OCI-LY3 (cell line): ENCODE measurements around the gene TSC1.

ENCODE experiments used
- EZH2phosphoT487 ChIP-seq: fragments of 200-600 bp; shearing (Covaris generic); IDR thresholded peaks from 2 replicates; pipeline ENCODE4 v1.6.1; 2018; ENCODE audit warnings: antibody characterized with exemption, mixed run types, low read depth
- TF ChIP-seq, protein P1 (sequence below): fragments of 200-600, 300-600 bp; sonication (generic); IDR thresholded peaks from 2 replicates; pipeline ENCODE4 v1.5.1; 2014; ENCODE audit warnings: antibody characterized with exemption, low read length, low read depth

DNA sequence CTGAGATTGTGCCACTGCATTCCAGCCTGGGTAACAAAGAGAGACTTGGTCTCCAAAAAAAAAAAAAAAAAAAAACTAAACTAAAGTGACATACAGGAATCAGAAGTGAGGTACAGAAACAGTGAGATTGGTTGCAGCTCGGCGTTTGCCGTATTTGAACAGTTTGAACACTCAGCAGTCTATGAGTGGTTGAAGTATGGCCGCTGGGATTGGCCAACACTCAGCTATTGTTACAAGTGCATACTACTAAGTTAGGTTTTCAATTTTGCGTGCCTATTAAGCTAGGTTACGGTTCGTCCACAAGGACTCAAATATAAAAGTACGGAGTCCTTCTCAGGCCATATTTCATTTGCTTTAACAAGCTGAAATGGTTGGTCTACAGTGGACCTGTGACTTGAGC lies 3.3 kb upstream of the TSC1 start:
- TF ChIP-seq, protein P1, sequence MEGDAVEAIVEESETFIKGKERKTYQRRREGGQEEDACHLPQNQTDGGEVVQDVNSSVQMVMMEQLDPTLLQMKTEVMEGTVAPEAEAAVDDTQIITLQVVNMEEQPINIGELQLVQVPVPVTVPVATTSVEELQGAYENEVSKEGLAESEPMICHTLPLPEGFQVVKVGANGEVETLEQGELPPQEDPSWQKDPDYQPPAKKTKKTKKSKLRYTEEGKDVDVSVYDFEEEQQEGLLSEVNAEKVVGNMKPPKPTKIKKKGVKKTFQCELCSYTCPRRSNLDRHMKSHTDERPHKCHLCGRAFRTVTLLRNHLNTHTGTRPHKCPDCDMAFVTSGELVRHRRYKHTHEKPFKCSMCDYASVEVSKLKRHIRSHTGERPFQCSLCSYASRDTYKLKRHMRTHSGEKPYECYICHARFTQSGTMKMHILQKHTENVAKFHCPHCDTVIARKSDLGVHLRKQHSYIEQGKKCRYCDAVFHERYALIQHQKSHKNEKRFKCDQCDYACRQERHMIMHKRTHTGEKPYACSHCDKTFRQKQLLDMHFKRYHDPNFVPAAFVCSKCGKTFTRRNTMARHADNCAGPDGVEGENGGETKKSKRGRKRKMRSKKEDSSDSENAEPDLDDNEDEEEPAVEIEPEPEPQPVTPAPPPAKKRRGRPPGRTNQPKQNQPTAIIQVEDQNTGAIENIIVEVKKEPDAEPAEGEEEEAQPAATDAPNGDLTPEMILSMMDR: no peak
- no peak for TF ChIP-seq EZH2phosphoT487
